ENCODE results near the gene OR51I2. TPM values are rescaled to one million over a fixed set of nuclear protein-coding genes. Genes with fewer than 3 reads are reported as not detected.

OR51I2 gene
- total RNA-seq, 1 experiment from 2014 or later, result not detected

DNA sequence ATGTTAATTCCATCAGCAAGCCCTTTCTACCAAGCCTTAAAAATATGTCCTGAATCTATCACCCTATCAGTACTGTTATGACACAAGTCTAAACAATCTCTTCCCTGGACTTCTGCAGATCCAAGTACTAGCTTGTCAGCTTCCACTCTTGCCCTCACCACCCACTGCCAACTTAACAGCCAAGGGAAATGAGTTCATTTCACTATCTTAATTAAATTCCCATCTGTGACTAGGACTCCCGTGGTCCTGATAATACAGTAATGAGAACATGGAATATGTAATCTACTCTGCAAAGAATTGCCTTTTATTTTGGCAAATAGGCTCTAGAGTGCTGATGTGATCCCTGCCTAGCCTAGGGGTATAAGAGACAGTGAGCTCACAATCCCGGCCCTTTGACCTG is 50.5 kb downstream of the OR51I2 start:
- Mint-ChIP-seq H3K4me1 (peaks cover 0 to 5% of the 10 kb centered on the region in 2 experiments; a peak in 2 of 4 replicates), H3K9me3 (no peaks in the 10 kb centered on the region), H3K27ac (no peak overlapping the region), H3K4me3 (no peak overlapping the region), H3K36me3 (ENCODE audit: insufficient read depth in 1 of 3, low read depth in 3 of 3) (no peaks in the 10 kb centered on the region), H3K27me3 (ENCODE audit: low read depth) (no peaks in the 10 kb centered on the region)
- H2BK120ac ChIP-seq (ENCODE audit: low read depth, low read length, poor library complexity, severe bottlenecking), result no peak overlapping the region
- no peak overlapping the region for H4K91ac ChIP-seq (ENCODE audit: insufficient read length, low read depth, low read length)
- no peak overlapping the region for H3K18ac ChIP-seq (ENCODE audit: insufficient read length, low read depth, low read length)
- TF ChIP-seq, protein P1, sequence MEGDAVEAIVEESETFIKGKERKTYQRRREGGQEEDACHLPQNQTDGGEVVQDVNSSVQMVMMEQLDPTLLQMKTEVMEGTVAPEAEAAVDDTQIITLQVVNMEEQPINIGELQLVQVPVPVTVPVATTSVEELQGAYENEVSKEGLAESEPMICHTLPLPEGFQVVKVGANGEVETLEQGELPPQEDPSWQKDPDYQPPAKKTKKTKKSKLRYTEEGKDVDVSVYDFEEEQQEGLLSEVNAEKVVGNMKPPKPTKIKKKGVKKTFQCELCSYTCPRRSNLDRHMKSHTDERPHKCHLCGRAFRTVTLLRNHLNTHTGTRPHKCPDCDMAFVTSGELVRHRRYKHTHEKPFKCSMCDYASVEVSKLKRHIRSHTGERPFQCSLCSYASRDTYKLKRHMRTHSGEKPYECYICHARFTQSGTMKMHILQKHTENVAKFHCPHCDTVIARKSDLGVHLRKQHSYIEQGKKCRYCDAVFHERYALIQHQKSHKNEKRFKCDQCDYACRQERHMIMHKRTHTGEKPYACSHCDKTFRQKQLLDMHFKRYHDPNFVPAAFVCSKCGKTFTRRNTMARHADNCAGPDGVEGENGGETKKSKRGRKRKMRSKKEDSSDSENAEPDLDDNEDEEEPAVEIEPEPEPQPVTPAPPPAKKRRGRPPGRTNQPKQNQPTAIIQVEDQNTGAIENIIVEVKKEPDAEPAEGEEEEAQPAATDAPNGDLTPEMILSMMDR (conservative IDR thresholded peaks at IDR 0.05), result no peak
- no peaks in the 10 kb centered on the region for H3K27me3 ChIP-seq (ENCODE audit: insufficient read depth, low read length)
- no peak overlapping the region for H4K8ac ChIP-seq (replicated peaks; ENCODE audit: insufficient read length, low read depth, low read length)
- no peak overlapping the region for H3K23ac ChIP-seq (ENCODE audit: insufficient read length, low read depth, low read length)
- H2BK12ac ChIP-seq (ENCODE audit: insufficient read length, low read depth, low read length), result no peak overlapping the region
- H3K23me2 ChIP-seq (ENCODE audit: insufficient read length, low read depth, low read length, poor library complexity, severe bottlenecking), result no peaks in the 10 kb centered on the region
- H3K4ac ChIP-seq (ENCODE audit: low read depth, low read length), result no peak overlapping the region
- no peak overlapping the region for H2BK15ac ChIP-seq (ENCODE audit: low read depth, low read length)
- H3K56ac ChIP-seq (ENCODE audit: insufficient read length, low read depth, low read length), result no peak overlapping the region
- no peak overlapping the region for H2AK5ac ChIP-seq (ENCODE audit: insufficient read length, low read length)
- no peak overlapping the region for H2BK5ac ChIP-seq (ENCODE audit: insufficient read length, low read length)
- no peak overlapping the region for H3K14ac ChIP-seq (ENCODE audit: insufficient read depth, low read length)
- no peaks in the 10 kb centered on the region for H3K79me2 ChIP-seq (ENCODE audit: insufficient read depth, low read length)
- no peak overlapping the region for H2AFZ ChIP-seq (ENCODE audit: low read length)
- H3K4me2 ChIP-seq (ENCODE audit: insufficient read depth, insufficient read length, low read length), result no peak overlapping the region
- H3K9ac ChIP-seq (ENCODE audit: extremely low read depth, insufficient read length, low read length), result no peak overlapping the region
- H4K20me1 ChIP-seq (ENCODE audit: control insufficient read depth, insufficient read depth, insufficient read length), result no peaks in the 10 kb centered on the region
- H4K5ac ChIP-seq (ENCODE audit: insufficient read length, low read depth, low read length), result no peak overlapping the region
- no CpG with 5 or more reads among the region's 2 CpGs for WGBS (ENCODE audit: extremely low coverage, insufficient read length, low lambda C conversion rate)
- H2BK20ac ChIP-seq (ENCODE audit: low read depth, low read length, poor library complexity, severe bottlenecking), result no peak overlapping the region
- no peak for DNase-seq
- no peaks in the 10 kb centered on the region for H3K4me1 ChIP-seq (ENCODE audit: insufficient read depth, low read length)
- no peaks in the 10 kb centered on the region for H3K9me3 ChIP-seq (ENCODE audit: control insufficient read depth, low read depth, low read length)
- H3K79me1 ChIP-seq (ENCODE audit: insufficient read depth, low read depth, low read length, poor library complexity, severe bottlenecking), result no peaks in the 10 kb centered on the region
- no peak overlapping the region for H3K27ac ChIP-seq (ENCODE audit: insufficient read length, low read depth, low read length)
- no peak overlapping the region for H3T11ph ChIP-seq (ENCODE audit: low read length)
